Activated CD8-positive, alpha-beta T cell treated with anti-CD3 and anti-CD28 coated beads for 36 hours (primary cell): ENCODE measurements around the gene LMO1. TPM values are rescaled to one million over a fixed set of nuclear protein-coding genes. Genes with fewer than 3 reads are reported as not detected.

Experiments
- ATAC-seq: fragments of 200-7000 bp; cut with Tn5 transposase; one replicate; pipeline ENCODE4 v1.10.0; 2021; ENCODE audit warnings: mild to moderate bottlenecking, moderate library complexity
- CTCF ChIA-PET: fragments of 350-600 bp; sonication (Branson Sonifier 250); formaldehyde crosslinking; loops from one replicate; lab custom pipeline; 2021; ENCODE audit warnings: antibody characterized with exemption; lab: Charles Lee
- POLR2A ChIA-PET: fragments of 350-600 bp; sonication (Branson Sonifier 250); formaldehyde crosslinking; loops from one replicate; lab custom pipeline; 2021; ENCODE audit warnings: antibody characterized with exemption; lab: Charles Lee
- DNase-seq: peaks from one replicate; pipeline ENCODE4 v3.0.0-alpha.2; 2020
- H3K27ac Mint-ChIP-seq: one replicate; pipeline ENCODE4 v1.8.0; 2021; ENCODE audit warnings: mild to moderate bottlenecking, mixed read lengths
- H3K27me3 Mint-ChIP-seq: one replicate; pipeline ENCODE4 v1.8.0; 2021; ENCODE audit warnings: mixed read lengths
- H3K36me3 Mint-ChIP-seq: one replicate; pipeline ENCODE4 v1.8.0; 2021; ENCODE audit warnings: low read depth, mixed read lengths
- H3K4me1 Mint-ChIP-seq: one replicate; pipeline ENCODE4 v1.8.0; 2021; ENCODE audit warnings: low read depth, mixed read lengths
- H3K4me3 Mint-ChIP-seq: one replicate; pipeline ENCODE4 v1.8.0; 2021; ENCODE audit warnings: mild to moderate bottlenecking, moderate library complexity, mixed read lengths
- H3K9me3 Mint-ChIP-seq: one replicate; pipeline ENCODE4 v1.8.0; 2021; ENCODE audit warnings: mixed read lengths
- CTCF ChIP-seq: fragments of 200-600 bp; IDR thresholded peaks from one replicate; pipeline ENCODE4 v1.8.0; 2022; ENCODE audit warnings: antibody characterized with exemption, mild to moderate bottlenecking
- intact Hi-C: fragments of 100-400 bp; cut with micrococcal nuclease; formaldehyde crosslinking; loops from one replicate; pipeline ENCODE4 v1.10.0; 2022
- total RNA-seq, 2 experiments: library from RNA; stranded (reverse); gene quantifications; one replicate each; pipeline ENCODE4 v1.2.3, GENCODE V29; 2021

LMO1 gene
- total RNA-seq, 2 experiments from 2014 or later, result not detected

- H3K4me3 Mint-ChIP-seq, result no peak overlapping the region
- ChIA-PET POLR2A (no interaction called here), CTCF (interaction anchor here (1.1 to 1.7 kb wide), 7 partner anchors 9 to 359 kb away, joined by 3 to 5 read pairs (median 3); no protein-coding TSS in a partner anchor)
- H3K36me3 Mint-ChIP-seq, result no peaks in the 10 kb centered on the region
- no peak overlapping the region for H3K27ac Mint-ChIP-seq
- no peak for DNase-seq
- H3K9me3 Mint-ChIP-seq, result no peaks in the 10 kb centered on the region
- ATAC-seq, result no peak
- no peaks in the 10 kb centered on the region for H3K4me1 Mint-ChIP-seq
- H3K27me3 Mint-ChIP-seq, result peaks cover 27% of the 10 kb centered on the region
- intact Hi-C loops, result no loop called here
- no peak for TF ChIP-seq CTCF
Measured at GRCh38 chr11:8207080-8208000, 56.3 kb downstream of the LMO1 start.

GRCh38 chr11:8206251-8207079, 57.2 kb downstream of the LMO1 start:
- POLR2A ChIA-PET, result no interaction called here
- ATAC-seq, result no peak
- H3K4me1 Mint-ChIP-seq, result no peaks in the 10 kb centered on the region
- TF ChIP-seq CTCF, result no peak
- H3K27me3 Mint-ChIP-seq, result peaks cover 27% of the 10 kb centered on the region
- intact Hi-C loops, result no loop called here
- H3K36me3 Mint-ChIP-seq, result no peaks in the 10 kb centered on the region
- CTCF ChIA-PET, result interaction anchor here (1.1 to 1.7 kb wide), 5 partner anchors 10 to 360 kb away, joined by 3 to 5 read pairs (median 4); no protein-coding TSS in a partner anchor
- no peak overlapping the region for H3K27ac Mint-ChIP-seq
- H3K4me3 Mint-ChIP-seq, result no peak overlapping the region
- no peak for DNase-seq
- H3K9me3 Mint-ChIP-seq, result no peaks in the 10 kb centered on the region

- intact Hi-C loops, result no loop called here
- Mint-ChIP-seq H3K36me3 (no peaks in the 10 kb centered on the region), H3K4me1 (no peaks in the 10 kb centered on the region), H3K4me3 (no peak overlapping the region), H3K27ac (no peak overlapping the region), H3K27me3 (peaks cover 27% of the 10 kb centered on the region), H3K9me3 (no peaks in the 10 kb centered on the region)
- TF ChIP-seq CTCF, result no peak
- DNase-seq (no peak), ATAC-seq (no peak)
- ChIA-PET CTCF (interaction anchor here (1.5 kb wide), 1 partner anchor 20 kb away, joined by 4 read pairs; no protein-coding TSS in a partner anchor), POLR2A (no interaction called here)
Measured at GRCh38 chr11:8205566-8205965, 58.1 kb downstream of the LMO1 start.

- no peaks in the 10 kb centered on the region for H3K4me1 Mint-ChIP-seq
- H3K4me3 Mint-ChIP-seq, result no peak overlapping the region
- CTCF ChIA-PET, result interaction anchor here (1.5 to 2.6 kb wide), 2 partner anchors 12 to 19 kb away, joined by 4 to 11 read pairs; no protein-coding TSS in a partner anchor
- intact Hi-C loops, result no loop called here
- no peaks in the 10 kb centered on the region for H3K9me3 Mint-ChIP-seq
- POLR2A ChIA-PET, result no interaction called here
- no peaks in the 10 kb centered on the region for H3K36me3 Mint-ChIP-seq
- TF ChIP-seq CTCF, result no peak
- peaks cover 28% of the 10 kb centered on the region for H3K27me3 Mint-ChIP-seq
- ATAC-seq (no peak), DNase-seq (no peak)
- no peak overlapping the region for H3K27ac Mint-ChIP-seq
Measured at GRCh38 chr11:8204596-8204995, 59.1 kb downstream of the LMO1 start.
